Smooth muscle cell (in vitro differentiated cells): Measurements from ENCODE around the gene MGAT4C. TPM values are rescaled to one million over a fixed set of nuclear protein-coding genes. Genes with fewer than 3 reads are reported as not detected.

Experiments
- DNase-seq: peaks from one replicate; lab custom pipeline; 2025; ENCODE audit not compliant: unreplicated experiment; lab: John Stamatoyannopoulos, UW
- H2AFZ ChIP-seq: fragments of 200-600 bp; sonication (generic); 2 replicates; pipeline ENCODE4 v1.6.0; 2016; ENCODE audit warnings: antibody characterized with exemption, low read depth, mild to moderate bottlenecking
- H3F3A ChIP-seq: fragments of 200-600 bp; sonication (generic); 2 replicates; pipeline ENCODE4 v1.6.0; 2017; ENCODE audit warnings: antibody characterized with exemption, low read depth
- H3K27ac ChIP-seq: fragments of 200-600 bp; sonication (generic); 2 replicates; pipeline ENCODE4 v1.5.1; 2016; ENCODE audit warnings: low read depth, mild to moderate bottlenecking
- H3K27me3 ChIP-seq: fragments of 200-600 bp; sonication (generic); 2 replicates; pipeline ENCODE4 v1.6.1; 2016; ENCODE audit warnings: low read depth, mild to moderate bottlenecking
- H3K36me3 ChIP-seq: fragments of 200-600 bp; sonication (generic); 2 replicates; pipeline ENCODE4 v1.5.1; 2016; ENCODE audit warnings: low read depth
- H3K4me1 ChIP-seq: fragments of 200-600 bp; sonication (generic); 2 replicates; pipeline ENCODE4 v1.5.1; 2016; ENCODE audit warnings: low read depth
- H3K4me2 ChIP-seq: fragments of 200-600 bp; sonication (generic); 2 replicates; pipeline ENCODE4 v1.6.0; 2016; ENCODE audit warnings: mild to moderate bottlenecking
- H3K4me3 ChIP-seq: fragments of 200-600 bp; sonication (generic); 2 replicates; pipeline ENCODE4 v1.5.1; 2016; ENCODE audit warnings: mild to moderate bottlenecking
- H3K79me2 ChIP-seq: fragments of 200-600 bp; sonication (generic); 2 replicates; pipeline ENCODE4 v1.6.0; 2016; ENCODE audit warnings: low read depth, mild to moderate bottlenecking
- H3K9ac ChIP-seq: fragments of 200-600 bp; sonication (generic); 2 replicates; pipeline ENCODE4 v1.6.0; 2016; ENCODE audit warnings: low read depth
- H3K9me3 ChIP-seq: fragments of 200-600 bp; sonication (generic); replicated peaks from 2 replicates; pipeline ENCODE4 v1.5.1; 2016; ENCODE audit warnings: low read depth
- H4K20me1 ChIP-seq: fragments of 200-600 bp; sonication (generic); 2 replicates; pipeline ENCODE4 v1.6.0; 2016; ENCODE audit warnings: low read depth
- CTCF ChIP-seq: fragments of 200-600 bp; sonication (generic); IDR thresholded peaks from 2 replicates; pipeline ENCODE4 v1.5.1; 2017; ENCODE audit warnings: borderline replicate concordance, mild to moderate bottlenecking, antibody characterized with exemption; ENCODE audit not compliant: insufficient read depth, poor library complexity, severe bottlenecking
- WGBS: methylation state at CpG from one replicate; pipeline ENCODE4 v1.1.7; 2016; ENCODE audit warnings: low lambda C conversion rate; 5-methylcytosine and 5-hydroxymethylcytosine counted together
- polyA plus RNA-seq: library from polyadenylated mRNA; unstranded; fragments of >200 nt; fragmentation: Nextera tagmentation; extraction: Ambion mirVana; gene quantifications from 2 replicates; pipeline ENCODE4 v1.2.1, GENCODE V29; 2016
- total RNA-seq: library from RNA; depleted of rRNA; stranded (reverse); fragments of >200 nt; gene quantifications from 2 replicates; pipeline ENCODE4 v1.2.3, GENCODE V29; 2014

Gene MGAT4C
- total and polyA plus RNA-seq, 2 experiments from 2014 or later: 0.22 TPM; not detected in 1

GRCh38 chr12:86186449-86186848 lies 69.7 kb downstream of the MGAT4C start:
- Histone ChIP-seq H2AFZ (no peak overlapping the region), H4K20me1 (no peaks in the 10 kb centered on the region), H3K9ac (no peak overlapping the region), H3K4me2 (no peak overlapping the region), H3K4me3 (no peak overlapping the region), H3K4me1 (no peaks in the 10 kb centered on the region), H3K27me3 (no peaks in the 10 kb centered on the region), H3K79me2 (no peaks in the 10 kb centered on the region), H3K9me3 (no peaks in the 10 kb centered on the region), H3K36me3 (no peaks in the 10 kb centered on the region), H3K27ac (no peak overlapping the region), H3F3A (no peaks in the 10 kb centered on the region)
- no peak for TF ChIP-seq CTCF
- WGBS: 75% methylated on average over 2 of the region's 2 CpGs
- no peak for DNase-seq

- no peaks in the 10 kb centered on the region for H3K79me2 ChIP-seq
- H3K36me3 ChIP-seq: no peaks in the 10 kb centered on the region
- no peaks in the 10 kb centered on the region for H3K27me3 ChIP-seq
- no peaks in the 10 kb centered on the region for H3F3A ChIP-seq
- no peak for DNase-seq
- TF ChIP-seq CTCF: no peak
- no peaks in the 10 kb centered on the region for H3K9me3 ChIP-seq
- H4K20me1 ChIP-seq: no peaks in the 10 kb centered on the region
- no peak overlapping the region for H3K4me3 ChIP-seq
- no peak overlapping the region for H3K4me2 ChIP-seq
- WGBS: 90% methylated on average over 1 of the region's 1 CpG
- H2AFZ ChIP-seq: no peak overlapping the region
- H3K27ac ChIP-seq: no peak overlapping the region
- H3K4me1 ChIP-seq: no peaks in the 10 kb centered on the region
- no peak overlapping the region for H3K9ac ChIP-seq
These were observed 76.3 kb downstream of the MGAT4C start for GRCh38 chr12:86179855-86180254.

GRCh38 chr12:86174188-86174587 lies 82.0 kb downstream of the MGAT4C start:
- Histone ChIP-seq H2AFZ (no peak overlapping the region), H3K4me3 (no peak overlapping the region), H3K36me3 (no peaks in the 10 kb centered on the region), H3K4me2 (no peak overlapping the region), H3F3A (no peaks in the 10 kb centered on the region), H3K27ac (no peak overlapping the region), H3K27me3 (no peaks in the 10 kb centered on the region), H3K4me1 (no peaks in the 10 kb centered on the region), H3K9me3 (no peaks in the 10 kb centered on the region), H3K9ac (no peak overlapping the region), H3K79me2 (no peaks in the 10 kb centered on the region), H4K20me1 (no peaks in the 10 kb centered on the region)
- TF ChIP-seq CTCF: no peak
- DNase-seq: no peak
- WGBS: 100% methylated on average over 2 of the region's 2 CpGs

GRCh38 chr12:86172913-86173443 lies 83.2 kb downstream of the MGAT4C start:
- Histone ChIP-seq H3K4me1 (no peaks in the 10 kb centered on the region), H4K20me1 (no peaks in the 10 kb centered on the region), H3K4me3 (no peak overlapping the region), H3K27me3 (no peaks in the 10 kb centered on the region), H3F3A (no peaks in the 10 kb centered on the region), H3K9ac (no peak overlapping the region), H3K4me2 (no peak overlapping the region), H2AFZ (no peak overlapping the region), H3K27ac (no peak overlapping the region), H3K9me3 (no peaks in the 10 kb centered on the region), H3K36me3 (no peaks in the 10 kb centered on the region), H3K79me2 (no peaks in the 10 kb centered on the region)
- WGBS: 90% methylated on average over 2 of the region's 2 CpGs
- TF ChIP-seq CTCF: no peak
- no peak for DNase-seq
